Prostate gland (tissue), 2 donors: Measurements from ENCODE around the gene NCBP2L.

ENCODE experiments used
- CTCF ChIP-seq, 4 experiments: fragments of 200-600 bp in 2 of 4; fragments of 450-650 bp in 2 of 4; sonication (generic) in 2 of 4; IDR thresholded peaks; 1 replicate in 3 of 4; 2 replicates in 1 of 4; pipeline ENCODE4 v1.5.1; 2016 to 2019; ENCODE audit warnings: antibody characterized with exemption in 4 of 4, mild to moderate bottlenecking in 2 of 4, moderate library complexity in 2 of 4
- POLR2A ChIP-seq: fragments of 450-650 bp; IDR thresholded peaks from one replicate; pipeline ENCODE4 v1.6.1; 2016; ENCODE audit warnings: antibody characterized with exemption, mild to moderate bottlenecking
- POLR2AphosphoS5 ChIP-seq: sonication (generic); formaldehyde crosslinking; IDR thresholded peaks from one replicate; pipeline ENCODE4 v1.6.1; 2017; ENCODE audit warnings: antibody characterized with exemption

DNA sequence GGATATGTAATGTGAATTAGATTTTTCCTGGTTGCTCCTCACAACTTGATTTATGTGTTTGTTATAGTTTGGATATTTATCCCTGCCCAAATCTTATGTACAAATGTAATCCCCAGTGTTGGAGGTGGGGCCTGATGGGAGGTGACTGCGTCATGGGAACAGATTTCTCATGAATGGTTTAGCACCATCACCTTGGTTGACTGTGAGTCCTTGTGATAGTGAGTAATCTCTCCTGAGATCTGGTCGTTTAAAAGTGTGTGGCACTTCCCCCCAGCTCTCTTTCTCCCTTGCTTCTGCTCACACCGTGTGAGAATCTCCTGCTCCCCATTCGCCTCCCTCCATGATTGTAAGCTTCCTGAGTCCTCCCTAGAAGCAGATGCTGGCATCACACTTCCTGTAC is 50.3 kb downstream of the NCBP2L start:
- TF ChIP-seq POLR2A (no peak), POLR2AphosphoS5 (no peak), CTCF (IDR thresholded peaks at IDR 0.05) (no peak)
